HepG2 (cell line): ENCODE measurements around the gene GJC1. TPM values are rescaled to one million over a fixed set of nuclear protein-coding genes. Genes with fewer than 3 reads are reported as not detected.

Experiments
- ATF7 ChIP-seq, 2 experiments: fragments of 450-650 bp in 1 of 2; sonication (generic) in 1 of 2; formaldehyde crosslinking in 1 of 2; IDR thresholded peaks; 2 replicates each; pipeline versions ENCODE4 v1.4.0 to v1.6.1; 2016 to 2020; ENCODE audit warnings: antibody characterized with exemption in 1 of 2, mild to moderate bottlenecking in 1 of 2, missing genetic modification reagents in 1 of 2
- ATRX ChIP-seq: sonication (generic); formaldehyde crosslinking; IDR thresholded peaks from 2 replicates; pipeline ENCODE4 v1.4.0; 2020; ENCODE audit warnings: missing genetic modification reagents, borderline replicate concordance
- CC2D1A ChIP-seq: sonication (generic); formaldehyde crosslinking; IDR thresholded peaks from 2 replicates; pipeline ENCODE4 v1.8.1; 2023; ENCODE audit warnings: mild to moderate bottlenecking, missing genetic modification reagents
- GATA4 ChIP-seq: sonication (generic); IDR thresholded peaks from 2 replicates; pipeline ENCODE4 v1.6.1; 2016; ENCODE audit warnings: antibody characterized with exemption, low read depth, borderline replicate concordance
- KAT8 ChIP-seq: IDR thresholded peaks from 2 replicates; pipeline ENCODE4 v1.6.1; 2016; ENCODE audit warnings: missing genetic modification reagents, missing compliant biosample characterization
- KLF16 ChIP-seq, 2 experiments: sonication (generic) in 1 of 2; formaldehyde crosslinking in 1 of 2; IDR thresholded peaks; 2 replicates each; pipeline versions ENCODE4 v1.6.1 to v1.8.0; 2016 to 2023; ENCODE audit warnings: missing genetic modification reagents in 2 of 2, missing compliant biosample characterization in 1 of 2
- NFE2L1 ChIP-seq: sonication (generic); formaldehyde crosslinking; IDR thresholded peaks from 2 replicates; pipeline ENCODE4 v1.4.0; 2020; ENCODE audit warnings: missing genetic modification reagents, mild to moderate bottlenecking, borderline replicate concordance
- NFIB ChIP-seq: sonication (generic); formaldehyde crosslinking; IDR thresholded peaks from 2 replicates; pipeline ENCODE4 v1.9.0; 2021; ENCODE audit warnings: missing genetic modification reagents, mild to moderate bottlenecking, borderline replicate concordance
- NFKBIZ ChIP-seq: IDR thresholded peaks from 2 replicates; pipeline ENCODE4 v1.6.1; 2018; ENCODE audit warnings: missing genetic modification reagents, missing compliant biosample characterization
- RELA ChIP-seq: sonication (generic); formaldehyde crosslinking; IDR thresholded peaks from 2 replicates; pipeline ENCODE4 v1.4.0; 2020; ENCODE audit warnings: missing genetic modification reagents
- RFX3 ChIP-seq: IDR thresholded peaks from 2 replicates; pipeline ENCODE4 v1.6.1; 2016; ENCODE audit warnings: missing biosample characterization, missing genetic modification reagents
- SPEN ChIP-seq: sonication (generic); formaldehyde crosslinking; IDR thresholded peaks from 2 replicates; pipeline ENCODE4 v1.5.1; 2020; ENCODE audit warnings: low read depth, mild to moderate bottlenecking, missing genetic modification reagents
- TERF1 ChIP-seq: sonication (generic); formaldehyde crosslinking; IDR thresholded peaks from 2 replicates; pipeline ENCODE4 v1.8.0; 2022; ENCODE audit warnings: mild to moderate bottlenecking, missing genetic modification reagents, moderate library complexity
- ZFP36L1 ChIP-seq: sonication (generic); formaldehyde crosslinking; IDR thresholded peaks from 2 replicates; pipeline ENCODE4 v1.8.0; 2022; ENCODE audit warnings: mild to moderate bottlenecking, missing genetic modification reagents, moderate library complexity
- ZNF33B ChIP-seq: sonication (generic); formaldehyde crosslinking; IDR thresholded peaks from 2 replicates; pipeline ENCODE4 v1.5.1; 2020; ENCODE audit warnings: mild to moderate bottlenecking, missing genetic modification reagents
- ZNF432 ChIP-seq: sonication (generic); formaldehyde crosslinking; IDR thresholded peaks from 2 replicates; pipeline ENCODE4 v1.5.0; 2020; ENCODE audit warnings: missing genetic modification reagents, mild to moderate bottlenecking, borderline replicate concordance
- ZNF44 ChIP-seq: sonication (generic); formaldehyde crosslinking; IDR thresholded peaks from 2 replicates; pipeline ENCODE4 v1.5.1; 2020; ENCODE audit warnings: mild to moderate bottlenecking, missing genetic modification reagents
- ZNF639 ChIP-seq: conservative IDR thresholded peaks from 2 replicates; pipeline ENCODE4 v1.6.1; 2018; ENCODE audit warnings: missing genetic modification reagents
- ZNF841 ChIP-seq: sonication (generic); formaldehyde crosslinking; IDR thresholded peaks from 2 replicates; pipeline ENCODE4 v1.8.1; 2023; ENCODE audit warnings: missing genetic modification reagents, borderline replicate concordance
- ZNF878 ChIP-seq: sonication (generic); formaldehyde crosslinking; IDR thresholded peaks from 2 replicates; pipeline ENCODE4 v1.8.1; 2023; ENCODE audit warnings: mild to moderate bottlenecking, missing genetic modification reagents, moderate library complexity
- polyA plus RNA-seq, 8 experiments: library from polyadenylated mRNA; depleted of rRNA in 3 of 8; stranded (reverse) in 7 of 8; unstranded in 1 of 8; fragments of >200 nt; fragmentation: Illumina TruSeq in 4 of 8; extraction: Trizol in 4 of 8; gene quantifications; 2 replicates each; pipeline versions ENCODE4 v1.2.1 to v1.2.3, GENCODE V29; 2011 to 2016; ENCODE audit warnings: low read depth in 4 of 8, missing spikeins in 1 of 8, mixed read lengths in 1 of 8; ENCODE audit not compliant: insufficient read depth in 1 of 8
- total RNA-seq, 5 experiments: library from RNA; depleted of rRNA; stranded (reverse); fragments of >200 nt; fragmentation: Illumina TruSeq; extraction: Trizol; gene quantifications; 2 replicates each; pipeline ENCODE4 v1.2.3, GENCODE V29; 2016; ENCODE audit warnings: low read depth in 1 of 5
- TF ChIP-seq, protein P1 (sequence below): sonication (generic); formaldehyde crosslinking; IDR thresholded peaks from 2 replicates; pipeline ENCODE4 v1.4.0; 2020; ENCODE audit warnings: missing genetic modification reagents
- TF ChIP-seq, protein P2 (sequence below): sonication (generic); formaldehyde crosslinking; IDR thresholded peaks from 2 replicates; pipeline ENCODE4 v1.5.0; 2020; ENCODE audit warnings: missing genetic modification reagents

The GJC1 gene
- total and polyA plus RNA-seq, 2 of the 13 experiments (the other 11 are each of a cell fraction or from before 2014, with no cell fraction given) = 1.7 TPM

DNA sequence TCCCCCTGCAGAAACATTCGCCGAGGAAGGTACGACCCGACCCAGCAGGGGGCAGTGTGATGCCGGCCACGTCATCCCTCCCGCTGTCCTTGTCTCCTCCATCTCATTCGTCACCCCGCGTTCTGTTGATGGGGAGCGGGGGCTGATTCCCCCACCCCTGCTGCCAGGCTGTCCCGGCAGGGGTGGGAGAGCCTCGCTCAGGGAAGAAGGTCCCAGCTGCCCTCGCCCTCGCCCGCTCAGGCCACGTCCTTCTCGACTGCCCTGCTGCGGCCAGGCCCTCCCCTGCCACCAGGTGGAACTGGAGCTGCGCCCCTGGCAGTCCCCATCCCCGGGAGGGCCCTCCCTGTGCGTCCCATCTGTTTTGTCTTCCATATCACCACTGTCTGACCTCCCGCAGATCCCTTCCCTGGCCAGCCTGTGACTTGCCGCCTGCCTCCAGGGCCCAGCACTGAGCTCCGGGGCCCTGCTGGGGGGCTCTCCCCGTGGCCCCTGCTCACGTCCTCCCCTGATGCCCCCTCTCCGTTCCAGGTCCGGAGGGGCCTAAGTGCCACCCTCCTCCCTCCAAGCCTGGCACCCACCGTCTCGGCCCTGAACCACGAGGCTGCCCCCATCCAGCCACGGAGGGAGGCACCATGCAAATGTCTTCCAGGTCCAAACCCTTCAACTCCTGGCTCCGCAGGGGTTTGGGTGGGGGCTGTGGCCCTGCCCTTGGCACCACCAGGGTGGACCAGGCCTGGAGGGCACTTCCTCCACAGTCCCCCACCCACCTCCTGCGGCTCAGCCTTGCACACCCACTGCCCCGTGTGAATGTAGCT, 50.7 kb downstream of the GJC1 start (continued):
- TF ChIP-seq, protein P1, sequence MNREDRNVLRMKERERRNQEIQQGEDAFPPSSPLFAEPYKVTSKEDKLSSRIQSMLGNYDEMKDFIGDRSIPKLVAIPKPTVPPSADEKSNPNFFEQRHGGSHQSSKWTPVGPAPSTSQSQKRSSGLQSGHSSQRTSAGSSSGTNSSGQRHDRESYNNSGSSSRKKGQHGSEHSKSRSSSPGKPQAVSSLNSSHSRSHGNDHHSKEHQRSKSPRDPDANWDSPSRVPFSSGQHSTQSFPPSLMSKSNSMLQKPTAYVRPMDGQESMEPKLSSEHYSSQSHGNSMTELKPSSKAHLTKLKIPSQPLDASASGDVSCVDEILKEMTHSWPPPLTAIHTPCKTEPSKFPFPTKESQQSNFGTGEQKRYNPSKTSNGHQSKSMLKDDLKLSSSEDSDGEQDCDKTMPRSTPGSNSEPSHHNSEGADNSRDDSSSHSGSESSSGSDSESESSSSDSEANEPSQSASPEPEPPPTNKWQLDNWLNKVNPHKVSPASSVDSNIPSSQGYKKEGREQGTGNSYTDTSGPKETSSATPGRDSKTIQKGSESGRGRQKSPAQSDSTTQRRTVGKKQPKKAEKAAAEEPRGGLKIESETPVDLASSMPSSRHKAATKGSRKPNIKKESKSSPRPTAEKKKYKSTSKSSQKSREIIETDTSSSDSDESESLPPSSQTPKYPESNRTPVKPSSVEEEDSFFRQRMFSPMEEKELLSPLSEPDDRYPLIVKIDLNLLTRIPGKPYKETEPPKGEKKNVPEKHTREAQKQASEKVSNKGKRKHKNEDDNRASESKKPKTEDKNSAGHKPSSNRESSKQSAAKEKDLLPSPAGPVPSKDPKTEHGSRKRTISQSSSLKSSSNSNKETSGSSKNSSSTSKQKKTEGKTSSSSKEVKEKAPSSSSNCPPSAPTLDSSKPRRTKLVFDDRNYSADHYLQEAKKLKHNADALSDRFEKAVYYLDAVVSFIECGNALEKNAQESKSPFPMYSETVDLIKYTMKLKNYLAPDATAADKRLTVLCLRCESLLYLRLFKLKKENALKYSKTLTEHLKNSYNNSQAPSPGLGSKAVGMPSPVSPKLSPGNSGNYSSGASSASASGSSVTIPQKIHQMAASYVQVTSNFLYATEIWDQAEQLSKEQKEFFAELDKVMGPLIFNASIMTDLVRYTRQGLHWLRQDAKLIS (CRISPR knock-in tag) = no peak
- TF ChIP-seq ZNF33B (CRISPR knock-in tag) = 0 out of 2 replicates have a peak, but pooled peaks have one; percentile 48
- no peak for TF ChIP-seq ZNF639 (CRISPR knock-in tag)
- no peak for TF ChIP-seq NFIB (CRISPR knock-in tag)
- no peak for TF ChIP-seq GATA4
- TF ChIP-seq NFKBIZ (CRISPR knock-in tag) = peak; percentile 53; the same call in 1 of the 2 replicates
- TF ChIP-seq ATRX (CRISPR knock-in tag) = no peak
- 0 out of 2 replicates have a peak, but pooled peaks have one; percentile 8 for TF ChIP-seq NFE2L1 (CRISPR knock-in tag)
- TF ChIP-seq ZNF841 = no peak
- peak; percentile 75 for TF ChIP-seq ATF7 (IDR thresholded peaks at IDR 0.05)
- peak; percentile 44; the same call in 1 of the 2 replicates for TF ChIP-seq ATF7 (CRISPR knock-in tag; IDR thresholded peaks at IDR 0.05)
- TF ChIP-seq TERF1 = no peak
- TF ChIP-seq KLF16 (CRISPR knock-in tag; IDR thresholded peaks at IDR 0.05) = 0 out of 4 replicates have a peak, but pooled peaks of 1 of the 2 experiments have one; percentile 31
- TF ChIP-seq KAT8 (CRISPR knock-in tag) = 0 out of 2 replicates have a peak, but pooled peaks have one; percentile 35
- no peak for TF ChIP-seq ZNF432 (CRISPR knock-in tag)
- TF ChIP-seq CC2D1A (CRISPR knock-in tag) = no peak
- TF ChIP-seq ZNF44 (CRISPR knock-in tag) = no peak
- TF ChIP-seq ZNF878 (CRISPR knock-in tag) = no peak
- no peak for TF ChIP-seq ZFP36L1
- TF ChIP-seq, protein P2, sequence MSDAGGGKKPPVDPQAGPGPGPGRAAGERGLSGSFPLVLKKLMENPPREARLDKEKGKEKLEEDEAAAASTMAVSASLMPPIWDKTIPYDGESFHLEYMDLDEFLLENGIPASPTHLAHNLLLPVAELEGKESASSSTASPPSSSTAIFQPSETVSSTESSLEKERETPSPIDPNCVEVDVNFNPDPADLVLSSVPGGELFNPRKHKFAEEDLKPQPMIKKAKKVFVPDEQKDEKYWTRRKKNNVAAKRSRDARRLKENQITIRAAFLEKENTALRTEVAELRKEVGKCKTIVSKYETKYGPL = no peak
- no peak for TF ChIP-seq RFX3 (CRISPR knock-in tag)
- 0 out of 2 replicates have a peak, but pooled peaks have one; percentile 26 for TF ChIP-seq SPEN
- no peak for TF ChIP-seq RELA (CRISPR knock-in tag)
